GM21423 (cell line): ENCODE results near the gene NFIC.
"Not testable (repeated sequence)": the region's sequence is repeated elsewhere in the genome, so short reads cannot be mapped to it uniquely, and the experiment has no call there.

Experiments used
- ATAC-seq: cut with Tn5 transposase; IDR thresholded peaks from one replicate; pipeline ENCODE4 v1.9.1; 2021; ENCODE audit warnings: mild to moderate bottlenecking, moderate library complexity; ENCODE audit not compliant: unreplicated experiment

Gene NFIC

DNA sequence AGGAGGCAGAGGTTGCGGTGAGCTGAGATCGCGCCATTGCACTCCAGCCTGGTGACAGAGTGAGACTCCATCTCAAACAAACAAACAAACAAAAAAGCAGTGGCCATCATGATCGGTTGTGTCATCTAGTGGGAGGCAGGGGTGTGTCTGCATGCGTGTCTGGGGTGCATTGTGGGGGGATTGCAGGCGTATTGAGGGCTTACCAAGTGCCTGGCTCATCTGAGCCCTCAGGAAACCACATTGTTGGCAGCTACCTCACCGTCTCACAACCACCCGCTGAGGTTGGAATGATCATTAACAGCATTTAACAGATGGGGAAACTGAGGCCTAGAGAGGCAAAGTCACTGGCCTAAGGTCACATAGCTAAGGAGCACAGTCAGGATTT is 30.5 kb downstream of the NFIC start:
- no peak for ATAC-seq

DNA sequence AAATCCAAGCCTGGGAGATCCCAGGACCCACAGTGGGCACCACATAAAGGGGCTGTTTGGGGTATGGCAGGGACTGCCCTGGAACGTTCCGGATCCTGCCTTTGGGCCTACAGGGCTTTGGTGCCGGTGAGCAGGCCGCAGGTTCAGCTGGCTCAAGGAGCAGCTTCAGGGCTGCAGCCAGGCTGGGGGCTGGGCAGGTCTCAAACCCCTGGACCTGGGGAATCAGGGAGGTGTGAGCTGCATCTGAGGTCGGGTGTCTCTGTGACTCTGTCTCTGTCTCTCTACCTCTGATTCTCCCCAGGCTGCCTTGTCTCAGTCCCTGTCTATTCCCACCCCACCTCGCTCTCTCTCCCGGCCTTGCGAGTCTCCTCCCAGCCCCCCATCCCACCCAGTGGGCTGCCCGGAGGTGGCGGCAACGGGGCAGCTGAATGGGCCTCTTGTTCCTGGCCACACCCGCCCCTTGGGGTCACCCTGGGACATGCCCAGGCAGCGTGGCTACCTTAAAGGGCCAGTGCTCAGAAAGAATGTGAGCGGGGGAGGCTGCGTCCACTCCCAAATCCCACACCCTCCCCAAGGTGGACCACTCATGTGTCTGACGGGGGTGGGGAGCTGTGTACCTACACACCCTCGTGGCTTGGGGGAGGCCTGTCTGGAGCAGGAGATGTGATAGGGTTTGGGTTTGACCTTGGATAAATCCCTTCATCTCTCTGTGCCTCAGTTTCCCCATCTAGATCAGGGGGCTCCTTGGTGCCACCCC is 31.1 kb downstream of the NFIC start:
- no peak for ATAC-seq

DNA sequence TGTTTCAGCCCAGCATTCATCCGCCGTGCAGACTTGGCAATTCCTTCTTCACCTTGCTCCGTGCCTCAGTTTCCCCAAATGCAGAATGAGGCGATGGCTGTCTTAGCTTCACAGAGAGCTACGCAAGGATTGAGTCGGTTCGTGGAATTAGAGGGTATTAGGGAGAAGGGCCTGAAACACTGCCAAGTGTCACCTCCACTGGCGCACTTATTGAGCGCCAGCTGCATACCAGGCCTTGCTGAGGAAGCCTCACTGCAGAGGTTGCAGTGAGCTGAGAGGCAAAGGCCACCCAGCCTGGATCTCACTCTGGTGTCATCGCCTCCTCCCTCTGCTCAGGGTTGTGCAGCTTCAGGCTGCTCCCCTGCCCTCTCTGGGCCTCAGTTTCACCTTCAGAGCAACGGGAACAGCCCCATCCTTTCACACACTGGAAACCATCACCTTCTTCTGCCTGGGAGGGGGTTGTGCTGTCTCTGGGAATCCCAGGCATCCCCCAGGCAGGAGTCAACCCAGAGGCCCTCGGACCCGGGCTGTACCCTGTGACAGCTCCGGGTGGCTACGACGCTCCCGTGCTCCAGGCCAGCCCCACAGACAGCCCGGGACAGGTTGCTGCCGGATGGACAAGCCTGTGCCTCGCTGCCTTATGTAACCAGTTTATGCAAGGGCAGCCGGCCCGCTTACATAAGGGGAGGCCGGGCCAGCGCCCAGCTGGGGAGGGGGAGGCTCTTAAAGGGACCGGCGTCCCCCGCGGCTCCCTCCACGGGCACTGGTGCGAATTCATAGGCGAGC is 31.9 kb downstream of the NFIC start:
- ATAC-seq = no peak

DNA sequence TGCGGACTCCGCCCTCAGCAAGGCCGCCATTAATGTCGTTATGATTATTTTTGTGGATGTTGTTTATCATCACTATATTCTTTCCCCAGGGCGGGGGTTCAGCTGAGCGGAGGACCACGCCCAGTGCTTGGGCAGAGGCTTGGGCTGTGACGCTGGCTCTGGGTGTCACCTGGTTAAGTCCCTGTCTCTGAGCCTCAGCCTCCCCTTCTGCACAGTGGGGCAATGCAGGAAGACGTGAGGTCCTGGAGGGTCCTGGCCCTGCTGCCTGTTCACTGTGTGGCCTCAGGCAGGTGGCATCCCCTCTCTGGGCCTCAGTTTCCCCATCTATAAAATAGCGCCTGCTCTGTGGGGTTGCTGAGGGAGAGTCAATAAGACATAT is 32.5 kb downstream of the NFIC start:
- ATAC-seq = no peak

DNA sequence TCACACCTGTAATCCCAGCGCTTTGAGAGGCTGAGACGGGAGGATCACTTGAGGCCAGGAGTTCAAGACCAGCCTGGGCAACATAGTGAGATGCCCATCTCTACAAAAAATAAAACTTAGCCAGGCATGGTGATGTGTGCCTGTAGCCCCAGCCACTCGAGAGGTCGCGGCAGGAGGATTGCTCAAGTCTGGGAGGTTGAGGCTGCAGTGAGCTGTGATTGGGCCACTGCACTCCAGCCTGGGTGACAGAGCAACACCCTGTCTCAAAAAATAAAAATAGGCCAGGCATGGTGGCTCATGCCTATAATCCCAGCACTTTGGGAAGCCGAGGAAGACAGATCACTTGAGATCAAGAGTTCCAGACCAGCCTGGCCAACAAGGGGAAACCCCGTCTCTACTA is 32.9 kb downstream of the NFIC start:
- ATAC-seq = not testable (repeated sequence)

DNA sequence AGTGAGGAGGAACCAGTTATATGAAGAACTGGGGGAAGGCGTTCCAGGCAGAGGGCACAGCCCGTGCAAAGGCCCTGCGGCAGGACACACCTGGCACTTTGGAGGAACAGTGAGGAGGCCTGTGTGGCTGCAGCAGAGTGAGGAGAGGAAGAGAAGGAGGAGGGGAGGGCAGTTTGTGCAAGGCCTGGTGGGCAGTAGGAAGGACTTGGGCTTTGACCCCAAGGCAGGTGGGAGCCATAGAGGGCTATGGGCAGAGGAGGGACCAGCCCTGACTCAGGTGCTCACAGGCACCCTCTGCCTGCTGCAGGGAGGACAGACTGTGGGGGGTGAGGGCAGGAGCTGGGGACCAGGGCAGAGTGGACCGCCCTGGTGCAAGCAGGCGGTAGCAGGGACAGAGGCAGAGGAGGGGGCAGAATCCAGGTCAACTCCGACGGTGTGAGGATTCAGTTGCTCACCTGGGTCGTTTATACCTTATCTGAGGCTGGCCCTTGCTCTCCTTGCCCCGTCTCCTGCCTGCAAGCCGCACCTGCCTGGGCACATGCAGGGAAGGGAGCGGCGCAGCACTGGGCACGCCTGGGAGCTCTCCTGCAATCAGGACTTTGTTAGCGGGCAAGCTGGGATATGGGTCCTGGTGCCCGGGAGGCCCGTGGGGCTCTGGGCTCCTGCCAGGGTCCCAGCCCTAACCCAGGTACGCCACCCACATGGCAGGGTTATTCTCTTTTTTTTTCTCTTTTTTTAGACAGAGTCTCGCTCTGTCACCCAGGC is 34.8 kb downstream of the NFIC start:
- no peak for ATAC-seq

DNA sequence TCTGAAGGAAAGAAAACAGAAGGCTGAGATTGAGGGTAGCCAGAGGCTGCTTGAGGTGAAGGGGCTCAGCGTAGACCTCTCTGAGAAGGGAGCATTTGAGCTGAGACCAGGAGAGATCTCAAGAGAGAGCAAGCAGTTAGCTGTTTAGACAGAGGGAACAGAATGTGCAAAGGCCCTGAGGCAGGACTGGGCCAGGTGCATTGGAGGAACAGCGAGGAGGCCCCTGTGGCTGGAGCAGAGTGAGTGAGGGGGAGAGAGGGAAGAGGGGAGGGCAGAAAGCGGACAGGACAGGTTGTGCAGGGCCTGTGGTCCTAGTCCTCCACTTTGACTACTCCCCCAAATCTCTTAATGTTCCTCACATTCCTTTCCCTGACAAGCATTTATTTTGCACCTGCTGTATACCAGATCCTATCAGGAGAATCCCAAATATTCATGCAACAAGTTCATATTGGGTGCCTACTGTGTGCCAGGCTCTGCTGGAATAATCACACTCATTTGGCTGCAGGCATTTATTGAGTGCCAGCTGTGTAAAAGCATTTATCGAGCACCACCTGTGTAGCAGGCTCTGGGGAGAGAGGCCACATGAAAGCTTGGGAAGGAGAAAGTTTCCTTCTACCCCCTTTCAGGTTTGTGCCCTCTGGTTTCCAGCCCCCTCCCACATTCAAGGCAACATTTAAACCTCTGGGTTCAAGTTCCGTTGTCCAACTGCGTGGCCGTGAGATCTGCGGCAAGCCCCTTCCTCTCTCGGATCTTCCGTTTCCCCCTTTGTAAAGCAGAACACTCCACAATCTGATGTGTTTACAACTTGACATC is 36.5 kb downstream of the NFIC start:
- ATAC-seq = no peak

DNA sequence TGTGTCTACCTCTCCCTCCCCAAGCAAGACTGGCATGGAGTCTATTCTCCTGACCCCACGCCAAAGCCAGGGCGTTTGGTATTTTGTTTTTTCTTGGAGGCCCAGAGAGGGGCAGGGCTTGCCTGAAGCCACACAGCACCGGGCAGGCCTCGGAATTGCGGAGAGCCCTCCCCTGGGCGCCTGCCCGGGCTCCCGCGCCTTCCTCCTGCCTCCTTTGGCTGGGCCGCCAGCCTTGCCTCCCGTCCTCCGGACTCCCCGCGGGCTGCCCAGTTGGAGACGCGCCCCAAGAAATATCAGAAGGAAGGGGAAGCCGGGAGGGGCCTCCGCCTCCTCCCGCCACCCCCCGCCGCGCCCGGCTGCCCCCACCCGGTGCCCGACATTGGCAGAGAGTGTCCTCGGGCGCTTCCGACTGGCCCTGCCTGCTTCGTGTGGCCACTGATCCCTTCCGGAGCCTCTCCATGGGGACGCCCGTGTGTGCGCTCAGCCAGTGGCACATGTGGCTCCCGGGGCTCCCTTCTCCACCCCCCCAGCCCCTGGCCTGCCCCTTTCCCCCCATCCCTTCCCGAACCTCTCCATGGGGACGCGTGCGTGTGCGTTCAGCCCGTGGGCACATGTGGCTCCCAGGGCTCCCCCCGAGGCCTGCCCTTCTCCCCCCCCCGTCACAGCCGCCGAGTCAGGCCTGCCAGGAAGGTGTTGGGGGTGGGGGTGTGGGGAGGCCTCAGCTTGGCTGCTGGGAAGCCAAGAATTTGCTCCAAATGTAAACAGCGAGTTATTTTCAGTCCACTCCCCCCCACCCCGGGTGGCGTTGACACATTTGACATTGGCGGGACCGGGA is 37.3 kb downstream of the NFIC start:
- ATAC-seq = no peak

DNA sequence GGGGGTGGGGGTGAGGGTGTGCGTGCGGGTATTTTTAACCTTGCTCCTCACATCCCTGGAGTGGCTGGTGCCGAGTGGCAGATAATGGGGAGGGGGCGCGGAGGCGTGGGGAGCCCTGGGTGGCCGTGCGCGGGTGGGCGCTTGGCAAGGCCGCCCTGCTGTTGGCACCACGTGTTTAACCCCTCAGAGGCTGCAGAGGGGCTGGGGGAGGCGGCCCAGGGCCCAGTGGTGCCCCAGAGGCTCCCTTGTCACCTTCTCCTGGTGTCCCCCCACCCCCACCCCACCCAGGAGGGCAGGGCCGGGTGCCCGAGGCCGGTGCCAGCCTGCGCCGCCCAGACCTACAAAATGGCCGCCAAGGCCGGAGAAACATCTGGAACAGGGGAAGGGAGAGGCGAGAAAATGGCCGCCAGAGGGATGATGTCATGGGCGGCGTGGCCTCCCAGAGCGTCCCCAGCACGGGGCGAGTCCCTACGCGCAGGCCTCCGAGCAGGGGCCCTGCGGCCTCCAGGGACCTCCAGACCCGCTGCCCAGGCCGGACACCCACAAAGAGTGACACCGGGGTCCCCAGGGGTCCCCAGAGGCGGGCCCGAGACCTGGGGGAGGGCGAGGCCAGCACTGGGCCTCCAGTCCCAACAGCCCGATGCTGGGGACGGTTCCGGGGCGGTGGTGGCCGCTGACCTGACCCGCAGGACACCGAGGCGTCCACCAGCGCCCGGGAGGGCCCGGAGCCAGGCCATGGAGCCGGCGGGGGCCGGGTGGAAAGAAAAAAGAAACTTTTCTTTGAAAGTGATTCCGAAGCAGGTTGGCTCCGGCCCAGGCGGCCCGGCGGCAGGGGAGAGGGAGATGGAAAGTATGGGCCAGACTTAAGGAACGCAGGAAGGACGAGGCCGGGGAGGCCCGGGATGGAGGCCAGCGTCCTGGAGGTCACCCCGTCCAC is 38.2 kb downstream of the NFIC start:
- no peak for ATAC-seq

DNA sequence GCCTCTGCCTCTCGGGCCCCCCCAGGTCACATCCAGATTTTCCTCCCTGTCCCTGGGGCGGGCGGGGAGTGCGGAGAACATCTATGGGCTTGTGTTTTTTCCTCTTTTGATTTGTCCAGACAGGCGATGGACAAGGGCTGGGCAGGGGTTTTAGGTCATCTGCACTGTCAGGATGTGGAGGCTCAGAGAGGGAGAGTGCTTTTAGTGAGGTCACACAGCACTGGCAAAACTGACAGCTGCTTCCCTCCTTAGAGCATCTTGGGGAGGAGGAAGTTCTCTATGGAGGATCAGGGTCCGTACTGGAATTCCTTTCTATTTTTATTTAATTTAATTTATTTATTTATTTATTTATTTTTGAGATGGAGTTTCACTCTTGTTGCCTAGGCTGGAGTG is 38.9 kb downstream of the NFIC start:
- no peak for ATAC-seq

DNA sequence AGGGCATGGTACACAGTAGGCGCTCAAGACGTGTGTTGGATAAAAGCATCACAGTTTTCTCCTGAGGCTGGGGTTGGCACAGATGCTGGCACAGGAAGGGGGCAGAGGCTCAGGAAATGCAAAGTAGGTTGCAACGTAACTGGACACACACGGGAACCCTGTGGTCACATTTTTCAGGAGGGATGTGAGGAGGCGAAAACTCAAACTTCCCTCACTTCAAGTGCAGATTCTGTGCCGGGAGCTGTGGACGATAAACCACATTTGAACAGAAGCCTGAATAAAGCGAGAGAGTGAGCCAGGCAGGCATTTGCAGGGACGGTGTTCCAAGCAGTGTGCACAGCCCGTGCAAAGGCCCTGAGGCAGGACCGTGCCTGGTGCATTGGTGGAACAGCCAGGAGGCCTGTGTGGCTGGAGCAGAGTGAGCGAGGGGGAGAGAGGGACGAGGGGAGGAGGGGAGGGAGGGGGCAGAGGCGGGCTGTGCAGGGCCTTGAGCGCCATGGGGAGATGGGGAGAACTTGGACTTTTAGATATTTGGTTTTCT is 40.3 kb downstream of the NFIC start:
- ATAC-seq = no peak

DNA sequence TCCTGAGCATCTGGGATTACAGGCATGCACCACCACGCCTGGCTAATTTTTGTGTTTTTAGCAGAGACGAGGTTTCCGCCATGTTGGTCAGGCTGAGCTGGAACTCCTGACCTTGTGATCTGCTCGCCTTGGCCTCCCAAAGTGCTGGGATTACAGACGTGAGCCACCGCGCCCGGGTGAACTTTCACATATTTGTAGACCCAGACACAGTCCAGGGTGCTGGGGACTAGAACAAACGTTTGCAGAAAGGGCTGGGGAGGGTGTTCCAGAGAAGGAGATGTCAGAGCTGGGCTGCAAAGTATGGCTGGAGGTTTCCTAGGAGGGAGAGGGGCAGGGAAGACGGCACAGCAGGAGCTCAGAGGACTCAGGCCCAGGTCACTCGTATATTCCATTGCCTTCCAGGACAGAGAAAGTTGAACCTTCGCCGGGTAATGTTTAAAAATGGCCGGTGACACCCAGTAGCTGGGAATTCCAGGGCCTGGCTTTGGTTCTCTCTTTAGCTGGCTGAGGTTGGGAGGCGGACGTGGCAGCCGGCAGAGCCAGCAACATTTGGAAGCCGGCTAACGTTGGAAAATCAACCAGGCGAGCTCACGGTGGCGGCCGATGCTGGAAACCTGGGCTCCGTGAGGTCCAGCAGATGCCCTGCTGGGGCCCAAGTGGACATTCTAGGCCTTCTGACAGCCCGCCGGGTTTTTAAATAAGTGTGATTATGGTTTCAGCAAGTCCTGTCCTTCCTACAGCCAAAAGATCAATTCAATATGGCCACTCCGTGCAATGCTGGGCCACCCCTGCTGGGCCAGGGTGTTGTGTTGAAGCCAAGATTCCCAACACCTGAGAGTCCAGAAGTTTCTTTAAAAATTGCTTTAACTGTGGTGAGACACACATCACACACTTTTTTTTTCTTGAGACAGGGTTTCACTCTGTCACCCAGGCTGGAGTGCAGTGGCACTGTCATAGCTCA is 41.5 kb downstream of the NFIC start:
- no peak for ATAC-seq

DNA sequence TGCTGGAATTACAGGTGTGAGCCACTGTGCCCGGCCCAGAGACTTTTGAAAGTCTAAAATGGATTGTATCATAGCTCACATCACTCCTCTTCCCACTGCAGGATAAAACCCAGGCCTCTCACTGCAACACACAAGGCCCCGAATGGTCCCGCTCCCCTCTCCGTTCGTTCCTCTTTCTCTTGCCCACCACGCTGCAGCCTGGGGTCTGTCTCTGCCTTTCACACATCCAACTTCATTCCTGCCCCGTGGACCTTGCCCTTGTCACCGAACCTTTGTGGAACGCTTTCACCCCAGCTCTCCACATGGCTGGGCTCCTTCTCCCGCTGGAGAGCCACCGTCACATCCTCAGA is 42.6 kb downstream of the NFIC start:
- ATAC-seq = no peak

DNA sequence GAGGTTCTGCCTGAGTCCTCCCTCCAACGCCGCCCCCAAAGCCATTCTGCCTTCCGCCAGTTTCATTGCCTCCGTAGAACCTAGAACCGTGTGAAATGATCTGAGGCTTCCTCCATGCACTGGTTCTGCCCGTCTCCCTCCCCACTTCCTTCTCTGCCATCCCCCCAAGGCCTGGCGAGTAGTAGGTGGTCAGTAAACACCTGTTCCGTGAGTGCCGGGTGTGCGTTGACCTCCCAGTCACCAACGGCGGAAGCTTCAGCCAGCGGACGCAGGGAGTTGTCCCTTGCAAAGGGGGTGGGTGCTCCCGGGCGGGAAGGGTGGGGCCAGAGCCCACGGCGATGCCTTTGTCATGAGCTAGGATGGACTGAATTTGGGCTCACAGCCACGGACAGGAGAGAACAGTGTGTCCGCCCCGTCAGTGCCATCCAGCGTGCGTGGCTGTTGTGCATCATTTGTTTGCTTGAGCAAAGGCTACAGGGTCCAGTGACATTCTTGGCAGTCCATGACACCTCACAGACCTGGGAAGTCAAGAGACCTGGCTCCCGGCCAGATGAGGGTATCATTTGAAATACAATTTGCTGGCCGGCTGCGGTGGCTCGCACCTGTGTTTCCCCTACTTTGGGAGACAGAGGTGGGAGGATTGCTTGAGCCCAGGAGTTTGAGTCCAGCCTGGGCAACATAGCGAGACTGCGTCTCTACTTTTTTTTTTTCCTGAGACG is 43.1 kb downstream of the NFIC start:
- ATAC-seq = no peak

DNA sequence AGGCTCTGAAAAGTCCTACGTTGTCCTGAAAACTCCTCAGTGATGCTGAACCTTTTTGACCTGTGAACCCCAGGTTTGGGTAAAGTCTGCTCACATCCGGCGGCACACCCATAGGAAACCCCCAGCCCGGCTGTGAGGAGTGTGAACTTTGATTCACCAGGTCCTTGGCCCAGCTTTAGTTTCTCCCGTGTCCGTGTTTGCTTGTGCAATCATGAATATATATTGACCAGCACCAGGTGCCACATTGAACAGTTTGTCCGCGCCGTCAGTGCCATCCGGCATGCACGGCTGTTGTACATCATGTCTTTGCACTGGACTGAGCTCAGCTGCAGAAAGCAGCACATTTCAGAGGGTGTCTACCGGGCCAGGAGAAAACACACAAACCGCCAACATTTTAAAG is 45.3 kb downstream of the NFIC start:
- ATAC-seq = no peak

DNA sequence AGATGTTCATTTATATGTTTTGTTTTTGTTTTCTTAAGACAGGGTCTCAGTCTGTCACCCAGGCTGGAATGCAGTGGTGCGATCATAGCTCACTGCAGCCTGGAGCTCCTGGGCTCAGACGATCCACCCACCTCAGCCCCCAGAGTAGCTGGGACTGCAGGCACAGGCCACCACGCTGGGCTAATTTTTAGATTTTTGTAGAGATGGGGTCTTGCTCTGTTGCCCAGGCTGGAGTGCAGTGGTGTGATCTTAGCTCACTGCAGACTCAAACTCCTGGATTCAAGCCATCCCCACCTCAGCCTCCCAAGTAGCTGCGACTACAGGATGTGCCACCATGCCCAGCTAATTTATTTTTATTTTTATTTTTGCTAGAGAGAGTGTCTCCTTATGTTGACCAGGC is 45.7 kb downstream of the NFIC start:
- no peak for ATAC-seq

DNA sequence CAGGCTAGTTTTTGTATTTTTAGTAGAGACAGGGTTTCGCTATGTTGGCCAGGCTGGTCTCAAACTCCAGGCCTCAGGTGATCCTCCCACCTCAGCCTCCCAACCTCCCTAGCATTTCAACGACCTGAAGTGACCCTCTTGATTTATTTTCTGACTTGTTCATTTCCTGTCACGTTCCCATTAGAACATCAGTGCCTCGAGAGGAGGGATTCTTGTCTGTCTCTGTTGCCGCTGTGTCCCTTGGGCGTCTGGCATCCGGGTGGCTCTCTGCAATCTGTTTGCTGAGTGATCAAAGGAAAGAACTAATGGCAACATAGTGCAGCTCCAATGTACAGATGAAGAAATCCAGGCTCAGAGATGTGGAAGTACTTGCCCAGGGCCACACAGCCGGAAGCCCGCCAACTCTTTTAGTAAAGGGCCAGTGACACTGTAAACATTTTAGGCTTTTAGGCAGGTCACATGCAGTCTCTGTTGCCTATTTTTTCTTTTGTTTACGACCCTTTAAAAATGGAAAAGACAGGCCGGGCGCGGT is 47.5 kb downstream of the NFIC start:
- ATAC-seq = no peak
